GM19455 (cell line): ENCODE results near the gene DSCAML1.
"Not testable (repeated sequence)": the region's sequence is repeated elsewhere in the genome, so short reads cannot be mapped to it uniquely, and the experiment has no call there.

Source experiments
- ATAC-seq: cut with Tn5 transposase; IDR thresholded peaks from one replicate; pipeline ENCODE4 v1.9.1; 2021; ENCODE audit not compliant: unreplicated experiment

The DSCAML1 gene

GRCh38 chr11:117418737-117419481 is 378.1 kb downstream of the DSCAML1 start:
- no peak for ATAC-seq

GRCh38 chr11:117417856-117418255 is 379.2 kb downstream of the DSCAML1 start:
- no peak for ATAC-seq

GRCh38 chr11:117417342-117417741 is 379.7 kb downstream of the DSCAML1 start:
- no peak for ATAC-seq

GRCh38 chr11:117415358-117415896 is 381.6 kb downstream of the DSCAML1 start:
- ATAC-seq: no peak

GRCh38 chr11:117414724-117415123 is 382.3 kb downstream of the DSCAML1 start:
- ATAC-seq: no peak

GRCh38 chr11:117413616-117414015 is 383.4 kb downstream of the DSCAML1 start:
- no peak for ATAC-seq

GRCh38 chr11:117412653-117413275 is 384.3 kb downstream of the DSCAML1 start:
- ATAC-seq: no peak

- ATAC-seq: no peak
Observed at GRCh38 chr11:117412176-117412575, 384.8 kb downstream of the DSCAML1 start.

- no peak for ATAC-seq
Observed at GRCh38 chr11:117411736-117412135, 385.3 kb downstream of the DSCAML1 start.

GRCh38 chr11:117410861-117411710 is 385.9 kb downstream of the DSCAML1 start:
- no peak for ATAC-seq

- ATAC-seq: no peak
Observed at GRCh38 chr11:117410238-117410637, 386.8 kb downstream of the DSCAML1 start.

GRCh38 chr11:117409511-117409910 is 387.5 kb downstream of the DSCAML1 start:
- ATAC-seq: no peak

GRCh38 chr11:117408356-117408755 is 388.7 kb downstream of the DSCAML1 start:
- no peak for ATAC-seq

- ATAC-seq: no peak
Observed at GRCh38 chr11:117407016-117407415, 390.0 kb downstream of the DSCAML1 start.

GRCh38 chr11:117405898-117406297 is 391.1 kb downstream of the DSCAML1 start:
- ATAC-seq: not testable (repeated sequence)

- ATAC-seq: not testable (repeated sequence)
Observed at GRCh38 chr11:117399100-117399840, 397.7 kb downstream of the DSCAML1 start.

GRCh38 chr11:117398618-117399017 is 398.4 kb downstream of the DSCAML1 start:
- not testable (repeated sequence) for ATAC-seq

GRCh38 chr11:117396970-117397369 is 400.0 kb downstream of the DSCAML1 start:
- no peak for ATAC-seq

- no peak for ATAC-seq
Observed at GRCh38 chr11:117395476-117395875, 401.5 kb downstream of the DSCAML1 start.

GRCh38 chr11:117394221-117394925 is 402.6 kb downstream of the DSCAML1 start:
- ATAC-seq: no peak
